Fibroblast of lung (primary cell): Measurements from ENCODE around the gene RASSF1.

Experiments used
- EZH2 ChIP-seq: IDR thresholded peaks from 2 replicates; pipeline ENCODE4 v1.5.1; 2012; ENCODE audit warnings: low read length, control low read depth, mild to moderate bottlenecking; ENCODE audit errors: missing control alignments
- TF ChIP-seq, protein P1 (sequence below), 2 donors: IDR thresholded peaks in 1 of 2; conservative IDR thresholded peaks in 1 of 2; 1 replicate in 1 of 2; 2 replicates in 1 of 2; pipeline ENCODE4 v1.5.1; 2011 to 2012; ENCODE audit warnings: low read length in 2 of 2, control low read depth in 1 of 2, inconsistent platforms in 1 of 2, low read depth in 1 of 2, mild to moderate bottlenecking in 1 of 2

DNA sequence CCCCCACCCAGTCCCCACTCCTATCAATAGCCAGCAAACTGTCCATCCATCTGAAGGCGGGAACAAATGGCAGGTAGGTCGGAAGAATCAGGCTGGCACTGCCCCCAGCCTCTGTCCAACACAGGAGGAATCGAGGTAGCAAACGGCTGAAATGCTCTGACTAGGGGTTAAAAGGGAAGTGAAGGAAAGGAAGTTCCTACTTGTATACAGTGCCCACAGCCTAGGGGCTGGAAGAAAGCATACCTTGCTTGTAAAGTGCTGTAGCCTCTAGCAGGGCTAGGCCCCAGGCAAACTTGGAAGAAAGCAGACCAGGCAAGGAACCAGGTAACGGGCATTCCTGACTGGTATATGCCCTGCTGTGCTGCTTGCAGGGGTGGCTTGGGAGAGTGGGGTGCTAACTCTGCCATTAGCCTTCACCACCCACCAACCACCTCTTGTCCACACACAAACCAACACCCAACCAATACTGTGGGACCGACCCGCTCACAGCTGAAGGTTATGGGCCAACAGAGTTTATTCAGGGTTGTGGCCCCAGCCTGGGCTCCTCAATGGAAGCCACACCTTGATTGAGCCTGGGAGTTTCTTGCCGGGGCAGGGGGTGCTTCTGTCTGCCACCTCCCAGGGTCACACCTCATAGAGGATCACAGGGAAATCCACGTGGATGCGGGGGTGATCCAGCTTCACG, 15.0 kb downstream of the RASSF1 start:
- TF ChIP-seq, protein P1, sequence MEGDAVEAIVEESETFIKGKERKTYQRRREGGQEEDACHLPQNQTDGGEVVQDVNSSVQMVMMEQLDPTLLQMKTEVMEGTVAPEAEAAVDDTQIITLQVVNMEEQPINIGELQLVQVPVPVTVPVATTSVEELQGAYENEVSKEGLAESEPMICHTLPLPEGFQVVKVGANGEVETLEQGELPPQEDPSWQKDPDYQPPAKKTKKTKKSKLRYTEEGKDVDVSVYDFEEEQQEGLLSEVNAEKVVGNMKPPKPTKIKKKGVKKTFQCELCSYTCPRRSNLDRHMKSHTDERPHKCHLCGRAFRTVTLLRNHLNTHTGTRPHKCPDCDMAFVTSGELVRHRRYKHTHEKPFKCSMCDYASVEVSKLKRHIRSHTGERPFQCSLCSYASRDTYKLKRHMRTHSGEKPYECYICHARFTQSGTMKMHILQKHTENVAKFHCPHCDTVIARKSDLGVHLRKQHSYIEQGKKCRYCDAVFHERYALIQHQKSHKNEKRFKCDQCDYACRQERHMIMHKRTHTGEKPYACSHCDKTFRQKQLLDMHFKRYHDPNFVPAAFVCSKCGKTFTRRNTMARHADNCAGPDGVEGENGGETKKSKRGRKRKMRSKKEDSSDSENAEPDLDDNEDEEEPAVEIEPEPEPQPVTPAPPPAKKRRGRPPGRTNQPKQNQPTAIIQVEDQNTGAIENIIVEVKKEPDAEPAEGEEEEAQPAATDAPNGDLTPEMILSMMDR (conservative IDR thresholded peaks at IDR 0.05 in 1 of 2, IDR thresholded peaks at IDR 0.05 in 1 of 2; ENCODE audit: low read depth in 1 of 2, low read length in 2 of 2): no peak
- TF ChIP-seq EZH2: no peak
